HEK293 (cell line): ENCODE measurements around the gene SHISAL1.

Experiments used
- CTCF ChIP-seq: fragments of 450-650 bp; formaldehyde crosslinking; IDR thresholded peaks from 2 replicates; pipeline ENCODE4 v1.5.1; 2016; ENCODE audit warnings: missing biosample characterization, missing genetic modification characterization
- ELK4 ChIP-seq: IDR thresholded peaks from 2 replicates; pipeline ENCODE4 v1.6.1; 2011; ENCODE audit warnings: mild to moderate bottlenecking, low read depth, low read length, borderline replicate concordance
- GLI4 ChIP-seq: fragments of 450-650 bp; formaldehyde crosslinking; IDR thresholded peaks from 2 replicates; pipeline ENCODE4 v1.5.1; 2016; ENCODE audit warnings: missing biosample characterization, missing genetic modification characterization
- ZBTB11 ChIP-seq: fragments of 450-650 bp; formaldehyde crosslinking; conservative IDR thresholded peaks from 2 replicates; pipeline ENCODE4 v1.5.1; 2016; ENCODE audit warnings: low read depth, missing biosample characterization, missing genetic modification characterization
- ZNF112 ChIP-seq: fragments of 450-650 bp; formaldehyde crosslinking; IDR thresholded peaks from 2 replicates; pipeline ENCODE4 v1.5.0; 2017; ENCODE audit warnings: missing biosample characterization, missing genetic modification characterization
- ZNF175 ChIP-seq: fragments of 450-650 bp; formaldehyde crosslinking; IDR thresholded peaks from 2 replicates; pipeline ENCODE4 v1.5.1; 2016; ENCODE audit warnings: missing biosample characterization, missing genetic modification characterization
- ZNF24 ChIP-seq: fragments of 450-650 bp; formaldehyde crosslinking; IDR thresholded peaks from 2 replicates; pipeline ENCODE4 v1.5.1; 2016; ENCODE audit warnings: missing biosample characterization, missing genetic modification characterization
- ZNF274 ChIP-seq, 2 experiments: fragments of 200-500 bp in 1 of 2; fragments of 450-650 bp in 1 of 2; sonication (Bioruptor generic) in 1 of 2; formaldehyde crosslinking in 1 of 2; IDR thresholded peaks; 2 replicates each; pipeline versions ENCODE4 v1.5.1 to v1.6.1; 2014 to 2016; ENCODE audit warnings: borderline replicate concordance in 1 of 2, inconsistent platforms in 1 of 2, low read length in 1 of 2, missing biosample characterization in 1 of 2, missing genetic modification characterization in 1 of 2
- ZNF530 ChIP-seq: fragments of 450-650 bp; formaldehyde crosslinking; IDR thresholded peaks from 2 replicates; pipeline ENCODE4 v1.5.1; 2016; ENCODE audit warnings: low read depth, missing biosample characterization, missing genetic modification characterization
- ZNF792 ChIP-seq: fragments of 450-650 bp; formaldehyde crosslinking; IDR thresholded peaks from 2 replicates; pipeline ENCODE4 v1.5.1; 2016; ENCODE audit warnings: missing biosample characterization, missing genetic modification characterization
- ZNF830 ChIP-seq: fragments of 450-650 bp; IDR thresholded peaks from 2 replicates; pipeline ENCODE4 v1.5.0; 2018; ENCODE audit warnings: missing biosample characterization, missing genetic modification characterization, low read depth, mild to moderate bottlenecking, moderate library complexity
- ZSCAN30 ChIP-seq: fragments of 450-650 bp; IDR thresholded peaks from 2 replicates; pipeline ENCODE4 v1.5.1; 2018; ENCODE audit warnings: missing biosample characterization, mild to moderate bottlenecking, missing genetic modification characterization, moderate library complexity
- ZXDB ChIP-seq: fragments of 450-650 bp; formaldehyde crosslinking; IDR thresholded peaks from 2 replicates; pipeline ENCODE4 v1.5.1; 2016; ENCODE audit warnings: missing biosample characterization, missing genetic modification characterization

GRCh38 chr22:44201665-44202064 lies 111.1 kb downstream of the SHISAL1 start:
- no peak for TF ChIP-seq ZBTB11
- no peak for TF ChIP-seq ZNF274 (IDR thresholded peaks at IDR 0.05; ENCODE audit: low read length)
- TF ChIP-seq ZNF274 (tag by site-specific recombination; IDR thresholded peaks at IDR 0.05; ENCODE audit: borderline replicate concordance): no peak
- no peak for TF ChIP-seq ZNF175 (tag by site-specific recombination)
- no peak for TF ChIP-seq ZNF530 (tag by site-specific recombination)
- no peak for TF ChIP-seq ZXDB
- no peak for TF ChIP-seq ZNF830 (tag by site-specific recombination)
- TF ChIP-seq ZSCAN30 (tag by site-specific recombination): no peak
- TF ChIP-seq ZNF24 (tag by site-specific recombination): no peak
- no peak for TF ChIP-seq ELK4
- TF ChIP-seq CTCF (tag by site-specific recombination): no peak
- no peak for TF ChIP-seq ZNF112 (tag by site-specific recombination)
- TF ChIP-seq GLI4: no peak
- TF ChIP-seq ZNF792 (tag by site-specific recombination): no peak
